Suprapubic skin (tissue), 4 donors: ENCODE measurements around the gene STK17A. TPM values are rescaled to one million over a fixed set of nuclear protein-coding genes. Genes with fewer than 3 reads are reported as not detected.
"Not testable (repeated sequence)": the region's sequence is repeated elsewhere in the genome, so short reads cannot be mapped to it uniquely, and the experiment has no call there.

Source experiments
- DNase-seq, 2 donors: peaks; one replicate each; pipeline ENCODE4 v3.0.0-alpha.2; 2019; ENCODE audit warnings: low spot score in 2 of 2
- H3K27ac ChIP-seq: fragments of 200-600 bp; sonication (generic); one replicate; pipeline ENCODE4 v1.5.1; 2019
- H3K27me3 ChIP-seq: fragments of 200-600 bp; sonication (generic); one replicate; pipeline ENCODE4 v1.5.1; 2019
- H3K36me3 ChIP-seq: fragments of 200-600 bp; sonication (generic); one replicate; pipeline ENCODE4 v1.5.1; 2019
- H3K4me1 ChIP-seq: fragments of 200-600 bp; sonication (generic); one replicate; pipeline ENCODE4 v1.5.1; 2019
- H3K4me3 ChIP-seq: fragments of 200-600 bp; sonication (generic); one replicate; pipeline ENCODE4 v1.5.1; 2019; ENCODE audit warnings: mild to moderate bottlenecking
- H3K9me3 ChIP-seq: fragments of 200-600 bp; sonication (generic); one replicate; pipeline ENCODE4 v1.5.1; 2019
- CTCF ChIP-seq, 2 donors: fragments of 200-600 bp in 1 of 2; fragments of 450-650 bp in 1 of 2; sonication (generic) in 1 of 2; IDR thresholded peaks; one replicate each; pipeline ENCODE4 v1.5.1; 2016 to 2019; ENCODE audit warnings: antibody characterized with exemption in 2 of 2, mild to moderate bottlenecking in 1 of 2, moderate library complexity in 1 of 2
- EP300 ChIP-seq: sonication (generic); formaldehyde crosslinking; IDR thresholded peaks from one replicate; pipeline ENCODE4 v1.6.1; 2017; ENCODE audit warnings: antibody characterized with exemption
- POLR2A ChIP-seq, 2 donors: fragments of 450-650 bp; IDR thresholded peaks; one replicate each; pipeline ENCODE4 v1.6.1; 2017; ENCODE audit warnings: antibody characterized with exemption in 2 of 2, mild to moderate bottlenecking in 2 of 2, moderate library complexity in 2 of 2
- POLR2AphosphoS5 ChIP-seq, 3 donors: sonication (generic); formaldehyde crosslinking; IDR thresholded peaks; one replicate each; pipeline ENCODE4 v1.6.1; 2017; ENCODE audit warnings: antibody characterized with exemption in 3 of 3
- WGBS: methylation state at CpG from one replicate; pipeline ENCODE4 v1.1.5; 2018; 5-methylcytosine and 5-hydroxymethylcytosine counted together
- total RNA-seq, 4 donors: library from RNA; depleted of rRNA; stranded (reverse); fragments of >200 nt; gene quantifications; one replicate each; pipeline ENCODE4 v1.1.0, GENCODE V29; 2016

Gene STK17A
- total RNA-seq, 4 donors from 2014 or later: 14.2 to 18.3 (median 15.9) TPM

GRCh38 chr7:43568529-43568928 is 14.4 kb upstream of the STK17A start:
- WGBS: 53% methylated on average over 6 of the region's 6 CpGs
- H3K36me3 ChIP-seq: no peaks in the 10 kb centered on the region
- DNase-seq: no peak
- H3K27ac ChIP-seq: no peak overlapping the region
- H3K4me1 ChIP-seq: peaks cover 6% of the 10 kb centered on the region
- peak in 1 of 3 donors; percentile 22 for TF ChIP-seq POLR2AphosphoS5 (IDR thresholded peaks at IDR 0.05)
- no peak for TF ChIP-seq POLR2A (IDR thresholded peaks at IDR 0.05)
- H3K9me3 ChIP-seq: no peaks in the 10 kb centered on the region
- H3K4me3 ChIP-seq: no peak overlapping the region
- H3K27me3 ChIP-seq: no peaks in the 10 kb centered on the region

- no peak for TF ChIP-seq CTCF (IDR thresholded peaks at IDR 0.05)
- Histone ChIP-seq H3K36me3 (no peaks in the 10 kb centered on the region), H3K4me1 (peaks cover 6% of the 10 kb centered on the region), H3K9me3 (no peaks in the 10 kb centered on the region), H3K4me3 (no peak overlapping the region), H3K27ac (no peak overlapping the region), H3K27me3 (no peaks in the 10 kb centered on the region)
- no peak for DNase-seq
- 84% methylated on average over 4 of the region's 4 CpGs for WGBS
Observed at GRCh38 chr7:43569424-43569823, 13.5 kb upstream of the STK17A start.

GRCh38 chr7:43570688-43571365 is 12.1 kb upstream of the STK17A start:
- 75% methylated on average over 4 of the region's 4 CpGs for WGBS
- no peak overlapping the region for H3K4me3 ChIP-seq
- DNase-seq: no peak

GRCh38 chr7:43572516-43573049 is 10.3 kb upstream of the STK17A start:
- WGBS: 0% methylated on average over 1 of the region's 1 CpG
- Histone ChIP-seq H3K36me3 (no peaks in the 10 kb centered on the region), H3K4me1 (peaks cover 6% of the 10 kb centered on the region), H3K27me3 (no peaks in the 10 kb centered on the region), H3K27ac (no peak overlapping the region), H3K4me3 (no peak overlapping the region), H3K9me3 (no peaks in the 10 kb centered on the region)
- no peak for TF ChIP-seq EP300
- no peak for DNase-seq

More at GRCh38 chr7:43570688-43571365, 12.1 kb upstream of the STK17A start:
- Histone ChIP-seq H3K27me3 (no peaks in the 10 kb centered on the region), H3K9me3 (no peaks in the 10 kb centered on the region), H3K4me1 (peaks cover 6% of the 10 kb centered on the region), H3K36me3 (no peaks in the 10 kb centered on the region), H3K27ac (no peak overlapping the region)
- TF ChIP-seq EP300: no peak
- no peak for TF ChIP-seq POLR2AphosphoS5 (IDR thresholded peaks at IDR 0.05)
- no peak for TF ChIP-seq CTCF (IDR thresholded peaks at IDR 0.05)
- no peak for TF ChIP-seq POLR2A (IDR thresholded peaks at IDR 0.05)

- DNase-seq, H3K4me1 ChIP-seq, H3K36me3 ChIP-seq, H3K27ac ChIP-seq, H3K27me3 ChIP-seq, H3K4me3 ChIP-seq, H3K9me3 ChIP-seq: not testable (repeated sequence)
- WGBS: 93% methylated on average over 2 of the region's 2 CpGs
Observed at GRCh38 chr7:43573832-43574231, 9.1 kb upstream of the STK17A start.

GRCh38 chr7:43575506-43575905 is 7.4 kb upstream of the STK17A start:
- no peak for DNase-seq
- 90% methylated on average over 6 of the region's 6 CpGs for WGBS
- Histone ChIP-seq H3K27ac (no peak overlapping the region), H3K4me1 (peaks cover 6% of the 10 kb centered on the region), H3K4me3 (no peak overlapping the region), H3K27me3 (no peaks in the 10 kb centered on the region), H3K36me3 (no peaks in the 10 kb centered on the region), H3K9me3 (no peaks in the 10 kb centered on the region)
- no peak for TF ChIP-seq POLR2AphosphoS5 (IDR thresholded peaks at IDR 0.05)
- TF ChIP-seq CTCF (IDR thresholded peaks at IDR 0.05): no peak
- no peak for TF ChIP-seq EP300
- no peak for TF ChIP-seq POLR2A (IDR thresholded peaks at IDR 0.05)

- Histone ChIP-seq H3K4me3 (no peak overlapping the region), H3K36me3 (no peaks in the 10 kb centered on the region), H3K9me3 (no peaks in the 10 kb centered on the region), H3K4me1 (peaks cover 6% of the 10 kb centered on the region), H3K27me3 (no peaks in the 10 kb centered on the region), H3K27ac (no peak overlapping the region)
- 92% methylated on average over 3 of the region's 3 CpGs for WGBS
- DNase-seq: no peak
- TF ChIP-seq POLR2A (IDR thresholded peaks at IDR 0.05) (no peak), POLR2AphosphoS5 (IDR thresholded peaks at IDR 0.05) (no peak), EP300 (no peak), CTCF (IDR thresholded peaks at IDR 0.05) (no peak)
Observed at GRCh38 chr7:43576241-43576640, 6.7 kb upstream of the STK17A start.
